GM18508 (cell line): Measurements from ENCODE around the gene BBIP1.

Source experiments
- ATAC-seq: cut with Tn5 transposase; IDR thresholded peaks from one replicate; pipeline ENCODE4 v1.9.1; 2021; ENCODE audit warnings: moderate number of reproducible peaks; ENCODE audit not compliant: insufficient read depth, unreplicated experiment

BBIP1 gene

DNA sequence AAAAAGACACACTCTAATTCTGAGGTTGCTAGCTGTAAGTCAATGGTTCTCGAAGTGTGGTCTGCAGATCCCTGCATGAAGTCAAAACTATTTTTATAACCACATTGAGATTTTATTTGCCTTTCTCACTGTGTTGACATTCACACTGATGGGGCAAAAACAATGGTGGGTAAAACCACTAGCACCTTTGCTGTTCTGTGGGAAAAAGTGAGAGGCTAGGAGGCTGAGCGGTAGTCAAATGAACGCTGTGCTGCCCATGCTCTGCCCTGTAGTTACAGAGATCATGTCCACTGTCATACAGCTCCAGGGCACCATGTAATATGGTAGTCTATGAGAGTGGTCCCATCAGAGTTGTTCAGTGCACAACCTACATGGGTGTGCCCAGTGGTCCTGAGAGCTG lies 68.9 kb downstream of the BBIP1 start:
- ATAC-seq: no peak
